Thymus (tissue), 11 donors: ENCODE data around the gene DDX46. TPM values are rescaled to one million over a fixed set of nuclear protein-coding genes. Genes with fewer than 3 reads are reported as not detected.

ENCODE experiments used
- DNase-seq, 9 donors: peaks; one replicate each; pipeline ENCODE4 v3.0.0-alpha.2; 2013; ENCODE audit warnings: low spot score in 9 of 9, low read depth in 6 of 9, missing footprints in 1 of 9
- H3K27ac ChIP-seq, 2 donors: one replicate each; pipeline ENCODE4 v1.5.1; 2013; ENCODE audit warnings: control low read depth in 1 of 2, low read depth in 1 of 2, low read length in 1 of 2, mild to moderate bottlenecking in 1 of 2, moderate library complexity in 1 of 2
- H3K27me3 ChIP-seq, 2 donors: one replicate each; pipeline ENCODE4 v1.5.1; 2013; ENCODE audit warnings: low read length in 1 of 2; ENCODE audit not compliant: control insufficient read depth in 2 of 2, insufficient read depth in 1 of 2
- H3K36me3 ChIP-seq, 2 donors: one replicate each; pipeline ENCODE4 v1.5.1; 2013; ENCODE audit warnings: low read length in 1 of 2, mild to moderate bottlenecking in 1 of 2, moderate library complexity in 1 of 2; ENCODE audit not compliant: control insufficient read depth in 2 of 2, insufficient read depth in 2 of 2
- H3K4me1 ChIP-seq, 2 donors: one replicate each; pipeline ENCODE4 v1.5.1; 2013; ENCODE audit warnings: low read length in 2 of 2; ENCODE audit not compliant: control insufficient read depth in 2 of 2, insufficient read depth in 2 of 2
- H3K4me3 ChIP-seq, 2 donors: one replicate each; pipeline ENCODE4 v1.5.1; 2013; ENCODE audit warnings: low read length in 2 of 2, control low read depth in 1 of 2, mild to moderate bottlenecking in 1 of 2
- H3K9me3 ChIP-seq, 2 donors: one replicate each; pipeline ENCODE4 v1.5.1; 2013; ENCODE audit warnings: low read length in 1 of 2, mild to moderate bottlenecking in 1 of 2; ENCODE audit not compliant: control insufficient read depth in 2 of 2, insufficient read depth in 1 of 2
- WGBS: extraction: QIAGEN DNeasy Blood & Tissue Kit; methylation state at CpG from one replicate; pipeline ENCODE4 v1.1.7; 2013; 5-methylcytosine and 5-hydroxymethylcytosine counted together
- polyA plus RNA-seq: library from polyadenylated mRNA; stranded (reverse); fragments of 200-250 nt; gene quantifications from one replicate; pipeline ENCODE4 v1.2.3, GENCODE V29; 2013
- total RNA-seq: library from RNA; stranded (reverse); fragments of 120-200 nt; gene quantifications from one replicate; pipeline ENCODE4 v1.2.4, GENCODE V29; 2013
- donor health status: healthy.

DDX46 gene
- total and polyA plus RNA-seq, 2 donors, result 27.0 to 30.5 TPM

- WGBS, result 97% methylated on average over 10 of the region's 10 CpGs
- Histone ChIP-seq H3K27ac (no peak overlapping the region), H3K9me3 (no peaks in the 10 kb centered on the region), H3K4me3 (no peak overlapping the region), H3K4me1 (no peaks in the 10 kb centered on the region), H3K27me3 (no peaks in the 10 kb centered on the region), H3K36me3 (peaks cover 42 to 78% of the 10 kb centered on the region in 2 donors)
- no peak for DNase-seq
Observed at GRCh38 chr5:134772461-134773125, 14.0 kb downstream of the DDX46 start.

GRCh38 chr5:134777366-134777765 is 18.8 kb downstream of the DDX46 start:
- Histone ChIP-seq H3K36me3 (peaks cover 41 to 82% of the 10 kb centered on the region in 2 donors), H3K27ac (no peak overlapping the region)

GRCh38 chr5:134784241-134784920 is 25.8 kb downstream of the DDX46 start:
- Histone ChIP-seq H3K27me3 (no peaks in the 10 kb centered on the region), H3K27ac (peak overlapping the region in 1 of 2 donors; percentile 40), H3K4me1 (no peaks in the 10 kb centered on the region), H3K36me3 (peaks cover 50 to 80% of the 10 kb centered on the region in 2 donors), H3K4me3 (no peak overlapping the region), H3K9me3 (no peaks in the 10 kb centered on the region)
- peak in 6 of 9 donors; percentile 1 to 57 (median 14) for DNase-seq
- 91% methylated on average over 4 of the region's 4 CpGs for whole genome bisulfite sequencing

More at GRCh38 chr5:134777366-134777765, 18.8 kb downstream of the DDX46 start:
- H3K9me3 ChIP-seq, result no peaks in the 10 kb centered on the region
- no peaks in the 10 kb centered on the region for H3K4me1 ChIP-seq
- WGBS, result 95% methylated on average over 2 of the region's 2 CpGs
- H3K27me3 ChIP-seq, result no peaks in the 10 kb centered on the region
- DNase-seq, result no peak
- no peak overlapping the region for H3K4me3 ChIP-seq

- Histone ChIP-seq H3K9me3 (no peaks in the 10 kb centered on the region), H3K4me3 (no peak overlapping the region), H3K27ac (no peak overlapping the region), H3K4me1 (no peaks in the 10 kb centered on the region), H3K27me3 (no peaks in the 10 kb centered on the region), H3K36me3 (peaks cover 44 to 77% of the 10 kb centered on the region in 2 donors)
- no peak for DNase-seq
- WGBS, result 98% methylated on average over 3 of the region's 3 CpGs
Observed at GRCh38 chr5:134784946-134785620, 26.5 kb downstream of the DDX46 start.

GRCh38 chr5:134787692-134788091 is 29.1 kb downstream of the DDX46 start:
- no peaks in the 10 kb centered on the region for H3K27me3 ChIP-seq
- H3K36me3 ChIP-seq, result peaks cover 37 to 70% of the 10 kb centered on the region in 2 donors
- DNase-seq, result no peak
- H3K4me3 ChIP-seq, result no peak overlapping the region
- H3K27ac ChIP-seq, result no peak overlapping the region
- H3K4me1 ChIP-seq, result peaks cover 1% of the 10 kb centered on the region in 2 donors
- H3K9me3 ChIP-seq, result no peaks in the 10 kb centered on the region
- 100% methylated on average over 1 of the region's 1 CpG for WGBS

- no peaks in the 10 kb centered on the region for H3K27me3 ChIP-seq
- H3K4me3 ChIP-seq, result no peak overlapping the region
- H3K36me3 ChIP-seq, result peaks cover 25 to 76% of the 10 kb centered on the region in 2 donors
- DNase-seq, result no peak
- H3K9me3 ChIP-seq, result no peaks in the 10 kb centered on the region
- peaks cover 3 to 4% of the 10 kb centered on the region in 2 donors for H3K4me1 ChIP-seq
- no peak overlapping the region for H3K27ac ChIP-seq
- 98% methylated on average over 2 of the region's 2 CpGs for WGBS
Observed at GRCh38 chr5:134791580-134791979, 33.0 kb downstream of the DDX46 start.

GRCh38 chr5:134792286-134792685 is 33.7 kb downstream of the DDX46 start:
- no peak overlapping the region for H3K4me3 ChIP-seq
- WGBS, result 14% methylated on average over 3 of the region's 3 CpGs
- H3K9me3 ChIP-seq, result no peaks in the 10 kb centered on the region
- no peaks in the 10 kb centered on the region for H3K27me3 ChIP-seq
- H3K36me3 ChIP-seq, result peaks cover 24 to 72% of the 10 kb centered on the region in 2 donors
- peaks cover 3 to 4% of the 10 kb centered on the region in 2 donors for H3K4me1 ChIP-seq
- no peak overlapping the region for H3K27ac ChIP-seq
- DNase-seq, result peak in 5 of 9 donors; percentile 27 to 80 (median 41)

- Histone ChIP-seq H3K9me3 (no peaks in the 10 kb centered on the region), H3K4me1 (peaks cover 3 to 4% of the 10 kb centered on the region in 2 donors), H3K36me3 (peaks cover 28 to 79% of the 10 kb centered on the region in 2 donors), H3K27ac (no peak overlapping the region), H3K27me3 (no peaks in the 10 kb centered on the region), H3K4me3 (no peak overlapping the region)
- WGBS, result over 99% methylated on average over 4 of the region's 4 CpGs
- no peak for DNase-seq
Observed at GRCh38 chr5:134793111-134793510, 34.5 kb downstream of the DDX46 start.

- no peaks in the 10 kb centered on the region for H3K9me3 ChIP-seq
- WGBS, result 94% methylated on average over 2 of the region's 2 CpGs
- H3K27ac ChIP-seq, result no peak overlapping the region
Observed at GRCh38 chr5:134794082-134794481, 35.5 kb downstream of the DDX46 start.

More at GRCh38 chr5:134794082-134794481, 35.5 kb downstream of the DDX46 start:
- Histone ChIP-seq H3K4me3 (no peak overlapping the region), H3K27me3 (no peaks in the 10 kb centered on the region), H3K4me1 (peaks cover 3 to 4% of the 10 kb centered on the region in 2 donors), H3K36me3 (peaks cover 32 to 79% of the 10 kb centered on the region in 2 donors)
- no peak for DNase-seq
